Transverse colon (tissue), 4 donors: ENCODE results near the gene DCST2. TPM values are rescaled to one million over a fixed set of nuclear protein-coding genes. Genes with fewer than 3 reads are reported as not detected.

Source experiments
- DNase-seq: peaks from one replicate; pipeline ENCODE4 v3.0.0-alpha.2; 2019
- H3K27ac ChIP-seq, 4 donors: fragments of 200-600 bp; sonication (generic); 2 replicates each; pipeline ENCODE4 v1.5.1; 2016 to 2018; ENCODE audit warnings: inconsistent platforms in 4 of 4
- H3K27me3 ChIP-seq: fragments of 200-600 bp; sonication (generic); 2 replicates; pipeline ENCODE4 v1.5.1; 2017; ENCODE audit warnings: inconsistent platforms
- H3K36me3 ChIP-seq, 4 donors: fragments of 200-600 bp; sonication (generic); 2 replicates each; pipeline ENCODE4 v1.5.1; 2017 to 2019; ENCODE audit warnings: inconsistent platforms in 4 of 4
- H3K4me1 ChIP-seq, 4 donors: fragments of 200-600 bp; sonication (generic); 2 replicates each; pipeline ENCODE4 v1.5.1; 2017 to 2020; ENCODE audit warnings: inconsistent platforms in 4 of 4
- H3K4me3 ChIP-seq, 4 donors: fragments of 200-600 bp; sonication (generic); 1 replicate in 1 of 4; 2 replicates in 3 of 4; pipeline versions ENCODE4 v1.5.1 to v1.6.1; 2017 to 2019; ENCODE audit warnings: inconsistent platforms in 4 of 4
- H3K9me3 ChIP-seq, 2 donors: fragments of 200-600 bp; sonication (generic); 2 replicates each; pipeline ENCODE4 v1.5.1; 2017 to 2019; ENCODE audit warnings: inconsistent platforms in 2 of 2
- EP300 ChIP-seq: sonication (generic); formaldehyde crosslinking; IDR thresholded peaks from one replicate; pipeline ENCODE4 v1.6.1; 2017; ENCODE audit warnings: antibody characterized with exemption, low read depth
- POLR2A ChIP-seq: fragments of 450-650 bp; IDR thresholded peaks from one replicate; pipeline ENCODE4 v1.6.1; 2016; ENCODE audit warnings: antibody characterized with exemption, mild to moderate bottlenecking, moderate library complexity
- POLR2AphosphoS5 ChIP-seq, 3 donors: sonication (generic); formaldehyde crosslinking; IDR thresholded peaks; one replicate each; pipeline ENCODE4 v1.6.1; 2016; ENCODE audit warnings: antibody characterized with exemption in 3 of 3
- WGBS, 2 donors: methylation state at CpG; one replicate each; pipeline ENCODE4 v1.1.5; 2018; ENCODE audit warnings: low coverage in 1 of 2; 5-methylcytosine and 5-hydroxymethylcytosine counted together
- in situ Hi-C, 4 donors: fragments of 200-750 bp; cut with MboI; loops; one replicate each; pipeline versions ENCODE4 v1.15.0 to v1.15.1; 2017; ENCODE audit warnings: low sequenced_read_pairs in 3 of 4, low pct_ligation_motif_present in 1 of 4, low pct_unique_long_range_greater_than_20kb in 1 of 4
- intact Hi-C: fragments of 100-400 bp; cut with DNase I; formaldehyde crosslinking; loops from one replicate; pipeline ENCODE4 v1.15.1; 2023; ENCODE audit warnings: low total_unique reads
- total RNA-seq, 4 donors: library from RNA; depleted of rRNA; stranded (reverse); fragments of >200 nt; gene quantifications; one replicate each; pipeline ENCODE4 v1.1.0, GENCODE V29; 2016
- TF ChIP-seq, protein P1 (sequence below), 5 experiments: fragments of 200-600 bp in 3 of 5; fragments of 450-650 bp in 2 of 5; sonication (generic) in 3 of 5; IDR thresholded peaks; 1 replicate in 2 of 5; 2 replicates in 3 of 5; pipeline ENCODE4 v1.5.1; 2016 to 2017; ENCODE audit warnings: antibody characterized with exemption in 5 of 5, inconsistent platforms in 3 of 5, mild to moderate bottlenecking in 2 of 5, moderate library complexity in 1 of 5

The DCST2 gene
- total RNA-seq, 4 donors from 2014 or later: 1.9 to 4.6 (median 4.5) TPM; not detected in 1

DNA sequence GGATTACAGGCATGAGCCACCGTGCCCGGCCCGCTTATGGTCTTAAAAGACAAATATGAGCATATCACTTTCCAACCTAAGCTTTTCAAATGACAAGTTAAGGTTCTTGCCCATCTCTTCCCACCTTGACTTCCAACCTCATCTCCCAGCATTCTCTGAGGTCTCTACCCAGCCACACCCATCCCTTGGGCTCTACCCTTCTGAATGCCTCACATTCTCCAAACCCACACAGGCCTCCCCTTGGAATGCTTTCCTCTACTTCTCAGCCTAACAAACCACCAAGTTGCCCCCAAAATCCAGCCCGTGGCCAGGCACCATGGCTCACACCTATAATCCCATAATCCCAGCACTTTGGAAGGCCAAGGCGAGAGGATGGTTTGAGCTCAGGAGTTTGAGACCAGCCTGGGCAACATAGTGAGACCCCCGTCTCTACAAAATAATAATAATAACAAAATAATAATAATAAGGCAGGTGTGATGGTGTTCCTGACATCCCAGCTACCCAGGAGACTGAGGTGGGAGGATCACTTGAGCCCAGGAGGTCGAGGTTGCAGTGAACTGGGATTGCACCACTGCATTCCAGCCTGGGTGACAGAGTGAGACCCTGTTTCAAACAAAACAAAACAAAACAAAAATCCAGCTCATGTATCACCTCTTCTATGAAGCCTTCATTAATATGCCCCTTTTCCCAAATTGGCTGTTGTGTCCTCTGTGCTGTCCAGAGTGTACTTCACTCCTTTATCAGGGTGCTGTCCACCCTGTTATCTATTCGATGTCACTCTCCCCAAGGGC is 11.2 kb downstream of the DCST2 start:
- Histone ChIP-seq H3K27ac (no peak overlapping the region), H3K4me1 (peaks cover 7 to 12% (median 9%) of the 10 kb centered on the region in 4 donors), H3K4me3 (no peak overlapping the region), H3K9me3 (no peaks in the 10 kb centered on the region), H3K36me3 (no peaks in the 10 kb centered on the region), H3K27me3 (no peaks in the 10 kb centered on the region)
- TF ChIP-seq POLR2A (no peak), POLR2AphosphoS5 (IDR thresholded peaks at IDR 0.05) (no peak)
- TF ChIP-seq, protein P1, sequence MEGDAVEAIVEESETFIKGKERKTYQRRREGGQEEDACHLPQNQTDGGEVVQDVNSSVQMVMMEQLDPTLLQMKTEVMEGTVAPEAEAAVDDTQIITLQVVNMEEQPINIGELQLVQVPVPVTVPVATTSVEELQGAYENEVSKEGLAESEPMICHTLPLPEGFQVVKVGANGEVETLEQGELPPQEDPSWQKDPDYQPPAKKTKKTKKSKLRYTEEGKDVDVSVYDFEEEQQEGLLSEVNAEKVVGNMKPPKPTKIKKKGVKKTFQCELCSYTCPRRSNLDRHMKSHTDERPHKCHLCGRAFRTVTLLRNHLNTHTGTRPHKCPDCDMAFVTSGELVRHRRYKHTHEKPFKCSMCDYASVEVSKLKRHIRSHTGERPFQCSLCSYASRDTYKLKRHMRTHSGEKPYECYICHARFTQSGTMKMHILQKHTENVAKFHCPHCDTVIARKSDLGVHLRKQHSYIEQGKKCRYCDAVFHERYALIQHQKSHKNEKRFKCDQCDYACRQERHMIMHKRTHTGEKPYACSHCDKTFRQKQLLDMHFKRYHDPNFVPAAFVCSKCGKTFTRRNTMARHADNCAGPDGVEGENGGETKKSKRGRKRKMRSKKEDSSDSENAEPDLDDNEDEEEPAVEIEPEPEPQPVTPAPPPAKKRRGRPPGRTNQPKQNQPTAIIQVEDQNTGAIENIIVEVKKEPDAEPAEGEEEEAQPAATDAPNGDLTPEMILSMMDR (IDR thresholded peaks at IDR 0.05): no peak
- DNase-seq: no peak
- intact Hi-C loops (no loop called here), in situ Hi-C loops (no loop called here)
- WGBS, 2 donors: 82 to 85% methylated on average over 5 to 8 of the region's 8 CpGs

DNA sequence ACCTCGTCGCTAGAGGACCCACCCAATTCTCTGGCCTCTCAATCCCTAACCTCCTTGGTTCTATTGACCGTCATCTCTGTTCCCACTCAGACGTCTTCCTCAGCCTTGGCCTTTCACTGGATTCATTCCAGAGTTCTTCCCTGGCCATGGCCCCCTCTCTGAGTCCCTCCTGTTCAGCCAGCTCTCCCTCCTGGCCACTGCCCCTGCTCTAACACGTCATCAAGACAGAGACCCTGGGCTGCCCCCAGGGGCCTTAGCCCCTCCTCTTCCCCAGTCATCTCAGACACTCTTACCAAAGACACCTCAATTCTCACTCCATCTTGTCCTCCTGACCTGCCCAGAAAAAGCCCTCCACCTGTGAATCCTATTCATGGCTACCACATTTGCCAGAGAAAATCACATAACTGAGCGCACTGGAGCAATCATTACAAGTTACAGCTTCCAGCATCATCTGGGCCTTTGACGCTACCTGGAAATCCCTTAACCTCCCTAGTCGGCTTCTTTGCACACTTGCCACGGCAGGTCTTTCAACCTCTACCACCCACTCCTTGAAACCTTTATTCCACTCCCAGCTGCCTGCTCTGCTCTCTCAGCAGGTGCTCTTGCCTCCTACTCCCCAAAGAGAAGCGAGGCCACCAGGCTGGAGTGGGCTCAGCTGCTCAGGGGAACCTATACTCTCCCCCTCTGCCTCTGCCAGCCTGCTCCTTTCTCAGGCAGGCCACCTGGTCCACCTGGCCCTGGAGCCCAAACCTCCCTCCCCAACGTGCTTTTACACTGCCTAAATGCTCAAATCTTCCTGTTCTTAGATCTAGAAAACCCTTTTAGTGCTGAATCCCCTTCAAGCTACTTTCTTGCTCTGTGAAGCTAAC is 14.0 kb downstream of the DCST2 start:
- no peak overlapping the region for H3K4me3 ChIP-seq
- TF ChIP-seq POLR2AphosphoS5 (IDR thresholded peaks at IDR 0.05) (no peak), EP300 (no peak), POLR2A (no peak)
- TF ChIP-seq, protein P1 (IDR thresholded peaks at IDR 0.05): no peak
- DNase-seq: no peak
- 67 to 76% methylated on average over 6 to 11 of the region's 11 CpGs for WGBS, 2 donors
- no peak overlapping the region for H3K27ac ChIP-seq
- peaks cover 0 to 10% (median 2%) of the 10 kb centered on the region in 4 donors for H3K36me3 ChIP-seq
- in situ Hi-C loops (no loop called here), intact Hi-C loops (no loop called here)
- peaks cover 16 to 29% (median 23%) of the 10 kb centered on the region in 4 donors for H3K4me1 ChIP-seq
- H3K9me3 ChIP-seq: no peaks in the 10 kb centered on the region
- H3K27me3 ChIP-seq: no peaks in the 10 kb centered on the region

DNA sequence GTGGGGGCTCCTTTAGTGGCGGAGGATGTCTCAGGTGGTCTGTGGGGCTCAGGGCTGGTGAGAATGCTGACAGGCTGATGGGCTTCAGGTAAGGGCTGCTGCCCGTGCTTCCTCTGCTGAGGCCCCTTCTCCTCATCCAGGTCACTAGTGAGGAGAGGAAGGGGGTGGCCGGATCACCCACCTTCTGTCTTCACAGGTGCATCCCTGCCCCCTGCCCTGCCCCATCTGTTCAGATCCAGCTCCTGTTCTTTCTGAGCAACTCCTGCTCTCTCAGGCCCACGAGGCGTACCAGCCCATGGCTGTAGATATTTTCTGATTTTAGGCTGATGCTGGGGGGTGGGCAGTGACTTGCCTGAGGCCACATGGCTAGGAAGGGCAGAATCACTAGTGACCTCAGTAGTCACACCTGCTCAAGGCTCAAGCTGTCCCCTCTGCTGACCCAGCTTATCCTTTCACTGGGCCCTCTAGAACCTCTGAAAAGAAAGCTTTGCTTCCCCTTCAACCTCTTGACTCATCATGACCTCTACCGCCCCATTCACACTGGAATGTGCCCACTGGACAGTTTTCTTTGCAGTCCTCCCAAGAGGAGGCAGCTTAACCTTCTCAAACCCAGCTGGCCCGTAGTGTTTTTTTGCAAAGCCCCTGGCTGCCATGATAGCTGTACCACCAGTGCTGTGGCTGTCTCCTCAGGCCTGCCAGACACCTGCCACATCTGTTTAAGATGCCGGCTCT is 14.8 kb downstream of the DCST2 start:
- no peak for DNase-seq
- 89 to 100% methylated on average over 1 to 8 of the region's 8 CpGs for whole genome bisulfite sequencing, 2 donors
- Histone ChIP-seq H3K4me3 (no peak overlapping the region), H3K27me3 (no peaks in the 10 kb centered on the region), H3K36me3 (peaks cover 0 to 12% (median 2%) of the 10 kb centered on the region in 4 donors), H3K4me1 (peaks cover 16 to 31% (median 25%) of the 10 kb centered on the region in 4 donors), H3K9me3 (no peaks in the 10 kb centered on the region), H3K27ac (peak overlapping the region in 2 of 4 donors; percentile 88 to 94)
- in situ Hi-C loops: no loop called here
- intact Hi-C loops: no loop called here
- TF ChIP-seq POLR2AphosphoS5 (IDR thresholded peaks at IDR 0.05) (peak in 1 of 3 donors; percentile 4), POLR2A (no peak)

DNA sequence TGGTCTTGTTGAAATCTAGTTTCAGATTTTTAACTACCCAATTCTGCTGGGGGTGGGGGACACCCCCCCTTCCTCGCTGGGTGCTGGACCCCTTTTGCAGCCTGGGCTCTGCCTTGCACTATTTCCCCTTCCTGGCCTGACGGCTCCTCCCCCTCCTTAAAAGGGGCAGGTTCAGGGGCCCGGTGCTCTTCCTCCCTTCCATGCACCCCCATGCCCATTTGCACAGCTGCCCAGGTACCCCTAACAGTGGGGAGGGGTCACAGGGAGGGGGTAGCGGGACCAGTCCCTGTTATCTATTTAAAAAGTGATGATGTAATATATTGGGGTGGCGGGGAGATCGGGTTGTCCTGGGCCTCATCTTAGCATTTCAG is 15.7 kb downstream of the DCST2 start:
- Histone ChIP-seq H3K27ac (peak overlapping the region; percentile 85 to 96 (median 91)), H3K27me3 (no peaks in the 10 kb centered on the region), H3K9me3 (no peaks in the 10 kb centered on the region), H3K4me1 (peaks cover 23 to 39% (median 32%) of the 10 kb centered on the region in 4 donors), H3K36me3 (peaks cover 0 to 12% (median 2%) of the 10 kb centered on the region in 4 donors), H3K4me3 (peak overlapping the region; percentile 17 to 40 (median 27))
- in situ Hi-C loops: no loop called here
- 51 to 80% methylated on average over 1 to 6 of the region's 6 CpGs for WGBS, 2 donors
- intact Hi-C loops: no loop called here
- TF ChIP-seq POLR2AphosphoS5 (IDR thresholded peaks at IDR 0.05): no peak
- TF ChIP-seq POLR2A: no peak
- TF ChIP-seq EP300: no peak
- DNase-seq: no peak
